Measurements from ENCODE around the gene ARL5A.

The ARL5A gene

GRCh38 chr2:151765760-151766410 is 62.3 kb downstream of the ARL5A start:
- no peak for DNase-seq

- DNase-seq = no peak
Observed at GRCh38 chr2:151762694-151763093, 65.5 kb downstream of the ARL5A start.

GRCh38 chr2:151761687-151762086 is 66.5 kb downstream of the ARL5A start:
- no peak for DNase-seq

- DNase-seq = no peak
Observed at GRCh38 chr2:151761193-151761592, 67.0 kb downstream of the ARL5A start.

- DNase-seq = no peak
Observed at GRCh38 chr2:151760139-151760650, 68.0 kb downstream of the ARL5A start.

- no peak for DNase-seq
Observed at GRCh38 chr2:151758744-151759143, 69.5 kb downstream of the ARL5A start.

GRCh38 chr2:151757861-151758260 is 70.4 kb downstream of the ARL5A start:
- no peak for DNase-seq

- no peak for DNase-seq
Observed at GRCh38 chr2:151756820-151757219, 71.4 kb downstream of the ARL5A start.

GRCh38 chr2:151754253-151754897 is 73.8 kb downstream of the ARL5A start:
- no peak for DNase-seq

GRCh38 chr2:151753540-151753939 is 74.7 kb downstream of the ARL5A start:
- DNase-seq = no peak

All from stimulated activated CD4-positive, alpha-beta T cell treated with anti-CD3 and anti-CD28 coated beads, Interleukin-2, amount 100 ng/mL, for 48 hours (primary cell).